Measurements from ENCODE around the gene INTS3.
A peak's percentile ranks its signal among the peaks of the same experiment; 100 is the strongest.
"Not testable (repeated sequence)": the region's sequence is repeated elsewhere in the genome, so short reads cannot be mapped to it uniquely, and the experiment has no call there.

The INTS3 gene

GRCh38 chr1:153778824-153779519 is 51.1 kb downstream of the INTS3 start:
- in situ Hi-C loops (cut with HindIII; ENCODE audit: low pct_unique_long_range_greater_than_20kb, low sequenced_read_pairs), result no loop called here
- DNase-seq (ENCODE audit: low read depth in 1 of 2, low spot score in 1 of 2), result no peak
- TF ChIP-seq JUND (IDR thresholded peaks at IDR 0.05; ENCODE audit: low read depth), result no peak

- TF ChIP-seq JUND (IDR thresholded peaks at IDR 0.05; ENCODE audit: low read depth), result no peak
- in situ Hi-C loops (cut with HindIII; ENCODE audit: low pct_unique_long_range_greater_than_20kb, low sequenced_read_pairs), result no loop called here
- no peak for DNase-seq (ENCODE audit: low read depth in 1 of 2, low spot score in 1 of 2)
These were observed 52.1 kb downstream of the INTS3 start for GRCh38 chr1:153779781-153780541.

GRCh38 chr1:153780551-153780950 is 52.7 kb downstream of the INTS3 start:
- DNase-seq (ENCODE audit: low read depth in 1 of 2, low spot score in 1 of 2), result no peak
- in situ Hi-C loops (cut with HindIII; ENCODE audit: low pct_unique_long_range_greater_than_20kb, low sequenced_read_pairs), result no loop called here
- TF ChIP-seq JUND (IDR thresholded peaks at IDR 0.05; ENCODE audit: low read depth), result no peak

- in situ Hi-C loops (cut with HindIII; ENCODE audit: low pct_unique_long_range_greater_than_20kb, low sequenced_read_pairs); DNase-seq (ENCODE audit: low read depth in 1 of 2, low spot score in 1 of 2): not testable (repeated sequence)
These were observed 54.8 kb downstream of the INTS3 start for GRCh38 chr1:153782648-153783047.

- DNase-seq (ENCODE audit: low read depth in 1 of 2, low spot score in 1 of 2), result peak; percentile 92 to 96
- in situ Hi-C loops (cut with HindIII; ENCODE audit: low pct_unique_long_range_greater_than_20kb, low sequenced_read_pairs), result no loop called here
- TF ChIP-seq JUND (IDR thresholded peaks at IDR 0.05; ENCODE audit: low read depth), result no peak
These were observed 55.7 kb downstream of the INTS3 start for GRCh38 chr1:153783233-153784190.

GRCh38 chr1:153786038-153786790 is 58.4 kb downstream of the INTS3 start:
- DNase-seq (ENCODE audit: low read depth in 1 of 2, low spot score in 1 of 2), result no peak
- in situ Hi-C loops (cut with HindIII; ENCODE audit: low pct_unique_long_range_greater_than_20kb, low sequenced_read_pairs), result no loop called here
- no peak for TF ChIP-seq JUND (IDR thresholded peaks at IDR 0.05; ENCODE audit: low read depth)

- in situ Hi-C loops (cut with HindIII; ENCODE audit: low pct_unique_long_range_greater_than_20kb, low sequenced_read_pairs), result no loop called here
- DNase-seq (ENCODE audit: low read depth in 1 of 2, low spot score in 1 of 2), result no peak
- TF ChIP-seq JUND (IDR thresholded peaks at IDR 0.05; ENCODE audit: low read depth), result no peak
These were observed 61.7 kb downstream of the INTS3 start for GRCh38 chr1:153789478-153790034.

GRCh38 chr1:153790313-153790965 is 62.6 kb downstream of the INTS3 start:
- no peak for DNase-seq (ENCODE audit: low read depth in 1 of 2, low spot score in 1 of 2)
- in situ Hi-C loops (cut with HindIII; ENCODE audit: low pct_unique_long_range_greater_than_20kb, low sequenced_read_pairs), result no loop called here
- TF ChIP-seq JUND (IDR thresholded peaks at IDR 0.05; ENCODE audit: low read depth), result no peak

GRCh38 chr1:153790966-153791647 is 63.3 kb downstream of the INTS3 start:
- DNase-seq (ENCODE audit: low read depth in 1 of 2, low spot score in 1 of 2), result no peak
- in situ Hi-C loops (cut with HindIII; ENCODE audit: low pct_unique_long_range_greater_than_20kb, low sequenced_read_pairs), result no loop called here
- TF ChIP-seq JUND (IDR thresholded peaks at IDR 0.05; ENCODE audit: low read depth), result no peak

- in situ Hi-C loops (cut with HindIII; ENCODE audit: low pct_unique_long_range_greater_than_20kb, low sequenced_read_pairs), result no loop called here
- DNase-seq (ENCODE audit: low read depth in 1 of 2, low spot score in 1 of 2), result no peak
- TF ChIP-seq JUND (IDR thresholded peaks at IDR 0.05; ENCODE audit: low read depth), result no peak
These were observed 63.9 kb downstream of the INTS3 start for GRCh38 chr1:153791648-153792253.

Data from T47D (cell line).